A549 (cell line): ENCODE data around the gene KRTAP5-5. TPM values are rescaled to one million over a fixed set of nuclear protein-coding genes. Genes with fewer than 3 reads are reported as not detected.

Experiments
- ATAC-seq, 2 experiments: fragments of 200-7000 bp in 1 of 2; fragments of >200 bp in 1 of 2; cut with Nextera tagmentation in 1 of 2; cut with Tn5 transposase in 1 of 2; 3 replicates each; pipeline versions ENCODE4 v1.8.0 to v1.9.1; 2018 to 2020; ENCODE audit warnings: mild to moderate bottlenecking in 1 of 2, moderate library complexity in 1 of 2
- CTCF ChIA-PET: fragments of 300-600 bp; sonication (Branson Sonifier 250); formaldehyde crosslinking; extraction: SDS; loops from one replicate; lab custom pipeline; 2021; ENCODE audit warnings: antibody characterized with exemption, inconsistent platforms; lab: Yijun Ruan, JAX
- POLR2A ChIA-PET: fragments of 350-600 bp; formaldehyde crosslinking; extraction: SDS; loops from one replicate; lab custom pipeline; 2021; ENCODE audit warnings: antibody characterized with exemption, inconsistent platforms; lab: Yijun Ruan, JAX
- DNase-seq, 2 experiments: peaks; one replicate each; pipeline versions ENCODE4 v3.0.0 to v3.0.0-alpha.2; 2011 to 2016; ENCODE audit warnings: low read depth in 1 of 2, low spot score in 1 of 2
- FAIRE-seq: peaks from 2 replicates; lab custom pipeline; 2011; peaks lifted over from hg19 to GRCh38; lab: Jason Lieb, UNC
- H3K27ac ChIP-seq, 2 experiments: fragments of >200 bp; sonication (Bioruptor Twin); formaldehyde crosslinking; 3 replicates each; pipeline ENCODE4 v1.5.1; 2016 to 2017
- H3K4me1 ChIP-seq: fragments of >200 bp; sonication (Bioruptor Twin); formaldehyde crosslinking; 3 replicates; pipeline ENCODE4 v1.6.1; 2016
- H3K4me2 ChIP-seq: fragments of >200 bp; sonication (Bioruptor Twin); formaldehyde crosslinking; 3 replicates; pipeline ENCODE4 v1.6.1; 2016
- H3K4me3 ChIP-seq: fragments of >200 bp; sonication (Bioruptor Twin); formaldehyde crosslinking; 3 replicates; pipeline ENCODE4 v1.5.1; 2016
- H3K9me3 ChIP-seq: fragments of >200 bp; sonication (Bioruptor Twin); formaldehyde crosslinking; 3 replicates; pipeline ENCODE4 v1.6.1; 2016
- BCL3 ChIP-seq: fragments of >200 bp; sonication (Bioruptor Twin); formaldehyde crosslinking; IDR thresholded peaks from 3 replicates; pipeline ENCODE4 v1.6.1; 2016
- BHLHE40 ChIP-seq: IDR thresholded peaks from 2 replicates; pipeline ENCODE4 v1.6.1; 2012; ENCODE audit warnings: low read depth, low read length, inconsistent platforms
- CBX2 ChIP-seq: fragments of 200-600 bp; sonication (generic); IDR thresholded peaks from 2 replicates; pipeline ENCODE4 v1.6.1; 2016; ENCODE audit warnings: low read depth, mild to moderate bottlenecking, borderline replicate concordance
- CEBPB ChIP-seq, 2 experiments: fragments of >200 bp in 1 of 2; sonication (Bioruptor Twin) in 1 of 2; formaldehyde crosslinking in 1 of 2; IDR thresholded peaks; 2 replicates each; pipeline ENCODE4 v1.6.1; 2012 to 2016
- CTCF ChIP-seq: fragments of >200 bp; sonication (Bioruptor Twin); formaldehyde crosslinking; IDR thresholded peaks from 3 replicates; pipeline ENCODE4 v1.5.1; 2016
- EP300 ChIP-seq, 2 experiments: fragments of >200 bp; sonication (Bioruptor Twin); formaldehyde crosslinking; IDR thresholded peaks; 2 replicates in 1 of 2; 3 replicates in 1 of 2; pipeline ENCODE4 v1.6.1; 2016 to 2017
- ESRRA ChIP-seq: fragments of 150-350 bp; IDR thresholded peaks from 2 replicates; pipeline ENCODE4 v1.6.1; 2014; ENCODE audit warnings: mild to moderate bottlenecking, low read length, borderline replicate concordance
- FOSL2 ChIP-seq, 2 experiments: fragments of 450-650 bp in 1 of 2; fragments of >200 bp in 1 of 2; sonication (Bioruptor Twin) in 1 of 2; formaldehyde crosslinking; IDR thresholded peaks; 2 replicates each; pipeline versions ENCODE4 v1.5.0 to v1.6.1; 2016 to 2020; ENCODE audit warnings: mild to moderate bottlenecking in 1 of 2, moderate library complexity in 1 of 2
- FOXS1 ChIP-seq: fragments of 250-450 bp; sonication (Bioruptor Pico); IDR thresholded peaks from 2 replicates; pipeline ENCODE4 v1.5.0; 2020; ENCODE audit warnings: mild to moderate bottlenecking, moderate library complexity
- GATA3 ChIP-seq: IDR thresholded peaks from 2 replicates; pipeline ENCODE4 v1.6.1; 2012; ENCODE audit warnings: borderline replicate concordance
- HES2 ChIP-seq: fragments of >200 bp; sonication (Bioruptor Twin); formaldehyde crosslinking; IDR thresholded peaks from 2 replicates; pipeline ENCODE4 v1.6.1; 2016
- HMGXB4 ChIP-seq: fragments of 250-450 bp; sonication (Bioruptor Pico); IDR thresholded peaks from 2 replicates; pipeline ENCODE4 v1.5.0; 2021; ENCODE audit warnings: mild to moderate bottlenecking, moderate library complexity, borderline replicate concordance
- HOXA7 ChIP-seq: fragments of 250-450 bp; sonication (Bioruptor Pico); IDR thresholded peaks from 2 replicates; pipeline ENCODE4 v1.5.0; 2020; ENCODE audit warnings: mild to moderate bottlenecking, moderate library complexity
- HOXB13 ChIP-seq: fragments of 250-450 bp; sonication (Bioruptor Pico); IDR thresholded peaks from 2 replicates; pipeline ENCODE4 v1.5.0; 2020; ENCODE audit warnings: low read depth, mild to moderate bottlenecking, moderate library complexity
- HOXB5 ChIP-seq: fragments of 250-450 bp; sonication (Bioruptor Pico); IDR thresholded peaks from 2 replicates; pipeline ENCODE4 v1.5.0; 2020; ENCODE audit warnings: mild to moderate bottlenecking, moderate library complexity
- JUN ChIP-seq, 2 experiments: fragments of >200 bp; sonication (Bioruptor Twin); formaldehyde crosslinking; IDR thresholded peaks; 2 replicates in 1 of 2; 3 replicates in 1 of 2; pipeline ENCODE4 v1.6.1; 2016 to 2017
- KDM1A ChIP-seq: fragments of 200-600 bp; sonication (generic); IDR thresholded peaks from 2 replicates; pipeline ENCODE4 v1.6.1; 2016; ENCODE audit warnings: low read depth, mild to moderate bottlenecking
- KDM5A ChIP-seq: fragments of 200-600 bp; sonication (generic); IDR thresholded peaks from 2 replicates; pipeline ENCODE4 v1.6.1; 2016; ENCODE audit warnings: antibody characterized with exemption, mild to moderate bottlenecking
- MAFK ChIP-seq: fragments of 450-650 bp; IDR thresholded peaks from 2 replicates; pipeline ENCODE4 v1.6.1; 2014; ENCODE audit not compliant: partially characterized antibody
- NR3C1 ChIP-seq: fragments of >200 bp; sonication (Bioruptor Twin); formaldehyde crosslinking; IDR thresholded peaks from 3 replicates; pipeline ENCODE4 v1.6.1; 2017
- PBX3 ChIP-seq: IDR thresholded peaks from 2 replicates; pipeline ENCODE4 v1.6.1; 2012
- POLR2A ChIP-seq: IDR thresholded peaks from 2 replicates; pipeline ENCODE4 v1.6.1; 2012; ENCODE audit warnings: mild to moderate bottlenecking, low read length
- POLR2AphosphoS2 ChIP-seq: conservative IDR thresholded peaks from 2 replicates; pipeline ENCODE4 v1.6.1; 2012; ENCODE audit warnings: low read length, improper control_type of control experiment, inconsistent platforms
- RARB ChIP-seq: fragments of 250-450 bp; sonication (Bioruptor Pico); IDR thresholded peaks from 2 replicates; pipeline ENCODE4 v1.8.0; 2021; ENCODE audit warnings: mild to moderate bottlenecking, moderate library complexity
- RCOR1 ChIP-seq: fragments of 150-350 bp; IDR thresholded peaks from 2 replicates; pipeline ENCODE4 v1.6.1; 2014; ENCODE audit warnings: antibody characterized with exemption, low read length, low read depth
- REST ChIP-seq: fragments of 200-600 bp; sonication (generic); IDR thresholded peaks from 2 replicates; pipeline ENCODE4 v1.6.1; 2016; ENCODE audit warnings: antibody characterized with exemption, mild to moderate bottlenecking, moderate library complexity
- RFX5 ChIP-seq: fragments of 450-650 bp; IDR thresholded peaks from 2 replicates; pipeline ENCODE4 v1.7.1; 2014; ENCODE audit warnings: antibody characterized with exemption, mild to moderate bottlenecking, moderate library complexity
- SMC3 ChIP-seq: fragments of >200 bp; sonication (Bioruptor Twin); formaldehyde crosslinking; IDR thresholded peaks from 3 replicates; pipeline ENCODE4 v1.6.1; 2018; ENCODE audit warnings: inconsistent platforms
- ZC3H11A ChIP-seq: fragments of 450-650 bp; IDR thresholded peaks from 2 replicates; pipeline ENCODE4 v1.6.1; 2014; ENCODE audit warnings: antibody characterized with exemption, mild to moderate bottlenecking
- ZNF302 ChIP-seq: fragments of 250-450 bp; sonication (Bioruptor Pico); IDR thresholded peaks from 2 replicates; pipeline ENCODE4 v1.9.0; 2021; ENCODE audit warnings: inconsistent platforms, mild to moderate bottlenecking, moderate library complexity
- WGBS: methylation state at CpG from one replicate; pipeline ENCODE4 v1.1.6; 2017; ENCODE audit errors: missing lambda C conversion rate; 5-methylcytosine and 5-hydroxymethylcytosine counted together
- polyA plus RNA-seq, 4 experiments: library from polyadenylated mRNA; depleted of rRNA in 3 of 4; stranded (reverse); fragments of >200 nt; fragmentation: RNase III in 1 of 4; extraction: RNeasy Plus Mini Kit Qiagen cat#74134 plus additional on column Dnase treatment in 1 of 4; gene quantifications; 2 replicates in 3 of 4; 3 replicates in 1 of 4; pipeline ENCODE4 v1.2.3, GENCODE V29; 2011 to 2017

KRTAP5-5 gene
- polyA plus RNA-seq, 2 of the 4 experiments (the other 2 are of a cell fraction), result not detected

- Histone ChIP-seq H3K4me3 (no peak overlapping the region), H3K9me3 (no peaks in the 10 kb centered on the region), H3K4me1 (no peaks in the 10 kb centered on the region; the same call in 2 of the 3 replicates)
- TF ChIP-seq GATA3 (no peak), RARB (CRISPR knock-in tag) (no peak), HOXB5 (CRISPR knock-in tag) (no peak), POLR2A (no peak), POLR2AphosphoS2 (no peak), KDM5A (no peak), JUN (IDR thresholded peaks at IDR 0.05) (no peak), CTCF (no peak), RFX5 (no peak), FOXS1 (no peak), NR3C1 (no peak), ESRRA (no peak)
- TF ChIP-seq, all 56 proteins: peak for 0
- ChIA-PET POLR2A (interaction anchor here (1.3 kb wide), 1 partner anchor 42 kb away, joined by 5 read pairs; no protein-coding TSS in a partner anchor), CTCF (interaction anchor here (0.6 to 12.2 kb wide), 91 partner anchors 9 to 879 kb away, joined by 3 to 350 read pairs (median 6); partner anchors contain the start of genes INS, KRTAP5-6, SYT8 and TNNI2)
- ATAC-seq (no peak), FAIRE-seq (no peak), DNase-seq (no peak)
- Histone ChIP-seq H3K27ac (no peak overlapping the region), H3K4me2 (no peak overlapping the region)
- 48% methylated on average over 19 of the region's 19 CpGs for WGBS
Measured at GRCh38 chr11:1652026-1652425, 22.5 kb downstream of the KRTAP5-5 start.

GRCh38 chr11:1652442-1652770, 22.8 kb downstream of the KRTAP5-5 start:
- no peaks in the 10 kb centered on the region; the same call in 2 of the 3 replicates for H3K4me1 ChIP-seq
- H3K27ac ChIP-seq, result no peak overlapping the region
- 50% methylated on average over 20 of the region's 20 CpGs for WGBS
- POLR2A ChIA-PET, result interaction anchor here (1.3 kb wide), 1 partner anchor 42 kb away, joined by 5 read pairs; no protein-coding TSS in a partner anchor
- FAIRE-seq, result no peak
- CTCF ChIA-PET, result interaction anchor here (0.6 to 12.2 kb wide), 96 partner anchors 9 to 879 kb away, joined by 3 to 350 read pairs (median 5); partner anchors contain the start of genes IFITM10, INS, KRTAP5-6 and SYT8
- no peak for ATAC-seq
- H3K4me3 ChIP-seq, result no peak overlapping the region
- H3K4me2 ChIP-seq, result no peak overlapping the region
- no peak for DNase-seq
- H3K9me3 ChIP-seq, result no peaks in the 10 kb centered on the region
- TF ChIP-seq GATA3 (no peak), HMGXB4 (no peak), CEBPB (IDR thresholded peaks at IDR 0.05) (no peak), RCOR1 (no peak), SMC3 (no peak), KDM1A (no peak), FOSL2 (IDR thresholded peaks at IDR 0.05) (no peak), FOSL2 (CRISPR knock-in tag; IDR thresholded peaks at IDR 0.05) (no peak), MAFK (no peak), ZNF302 (CRISPR knock-in tag) (no peak), HOXB13 (no peak), BHLHE40 (no peak), HOXA7 (CRISPR knock-in tag) (no peak), EP300 (IDR thresholded peaks at IDR 0.05) (no peak), PBX3 (no peak), CBX2 (no peak), ZC3H11A (no peak), BCL3 (no peak), HES2 (no peak), KDM5A (no peak), REST (no peak)
